Endothelial cell (in vitro differentiated cells): Measurements from ENCODE around the gene ZKSCAN1. TPM values are rescaled to one million over a fixed set of nuclear protein-coding genes. Genes with fewer than 3 reads are reported as not detected.

Experiments used
- DNase-seq: peaks from one replicate; pipeline ENCODE4 v3.0.0; 2021; ENCODE audit warnings: low spot score
- H3K27ac Mint-ChIP-seq: one replicate; pipeline ENCODE4 v1.8.0; 2021; ENCODE audit warnings: mixed read lengths, inconsistent platforms; ENCODE audit not compliant: unreplicated experiment
- H3K27me3 Mint-ChIP-seq: one replicate; pipeline ENCODE4 v1.8.0; 2021; ENCODE audit warnings: mild to moderate bottlenecking, moderate library complexity, mixed read lengths, inconsistent platforms; ENCODE audit not compliant: unreplicated experiment
- H3K36me3 Mint-ChIP-seq: one replicate; pipeline ENCODE4 v1.8.0; 2021; ENCODE audit warnings: mild to moderate bottlenecking, low read depth, mixed read lengths, inconsistent platforms; ENCODE audit not compliant: unreplicated experiment
- H3K4me1 Mint-ChIP-seq: one replicate; pipeline ENCODE4 v1.8.0; 2021; ENCODE audit warnings: mild to moderate bottlenecking, mixed read lengths, inconsistent platforms; ENCODE audit not compliant: unreplicated experiment
- H3K4me3 Mint-ChIP-seq: one replicate; pipeline ENCODE4 v1.8.0; 2021; ENCODE audit warnings: mild to moderate bottlenecking, mixed read lengths, inconsistent platforms; ENCODE audit not compliant: unreplicated experiment
- H3K9me3 Mint-ChIP-seq: one replicate; pipeline ENCODE4 v1.8.0; 2021; ENCODE audit warnings: mixed read lengths, inconsistent platforms; ENCODE audit not compliant: unreplicated experiment
- total RNA-seq: library from RNA; stranded (reverse); fragmentation: NEBNext Ultra II Directional; extraction: Animal tissue kit (Norgen Biotek cat#: 25700); gene quantifications from one replicate; pipeline ENCODE4 v1.2.1, GENCODE V29; 2021; ENCODE audit not compliant: unreplicated experiment
- TF ChIP-seq, protein P1 (sequence below): fragments of 200-600 bp; sonication (generic); IDR thresholded peaks from one replicate; pipeline ENCODE4 v1.5.0; 2021; ENCODE audit warnings: antibody characterized with exemption; ENCODE audit not compliant: unreplicated experiment

The ZKSCAN1 gene
- total RNA-seq, 1 donor from 2014 or later = 63.1 TPM

DNA sequence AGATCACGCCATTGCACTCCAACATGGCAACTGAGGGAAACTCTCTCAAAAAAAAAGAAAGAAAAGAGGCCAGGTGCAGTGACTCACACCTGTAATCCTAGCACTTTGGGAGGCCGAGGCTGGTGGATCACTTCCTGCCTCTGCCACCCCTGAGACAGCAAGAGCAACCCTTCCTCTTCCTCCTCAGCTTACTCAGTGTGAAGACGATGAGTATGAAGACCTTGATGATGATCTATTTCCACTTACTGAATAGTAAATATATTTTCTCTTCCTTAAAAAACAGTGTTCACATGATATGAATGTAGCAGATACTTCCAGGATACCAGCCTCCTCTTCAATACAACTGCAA is 2.1 kb upstream of the ZKSCAN1 start:
- DNase-seq = no peak
- peaks cover 10% of the 10 kb centered on the region for H3K27me3 Mint-ChIP-seq
- TF ChIP-seq, protein P1, sequence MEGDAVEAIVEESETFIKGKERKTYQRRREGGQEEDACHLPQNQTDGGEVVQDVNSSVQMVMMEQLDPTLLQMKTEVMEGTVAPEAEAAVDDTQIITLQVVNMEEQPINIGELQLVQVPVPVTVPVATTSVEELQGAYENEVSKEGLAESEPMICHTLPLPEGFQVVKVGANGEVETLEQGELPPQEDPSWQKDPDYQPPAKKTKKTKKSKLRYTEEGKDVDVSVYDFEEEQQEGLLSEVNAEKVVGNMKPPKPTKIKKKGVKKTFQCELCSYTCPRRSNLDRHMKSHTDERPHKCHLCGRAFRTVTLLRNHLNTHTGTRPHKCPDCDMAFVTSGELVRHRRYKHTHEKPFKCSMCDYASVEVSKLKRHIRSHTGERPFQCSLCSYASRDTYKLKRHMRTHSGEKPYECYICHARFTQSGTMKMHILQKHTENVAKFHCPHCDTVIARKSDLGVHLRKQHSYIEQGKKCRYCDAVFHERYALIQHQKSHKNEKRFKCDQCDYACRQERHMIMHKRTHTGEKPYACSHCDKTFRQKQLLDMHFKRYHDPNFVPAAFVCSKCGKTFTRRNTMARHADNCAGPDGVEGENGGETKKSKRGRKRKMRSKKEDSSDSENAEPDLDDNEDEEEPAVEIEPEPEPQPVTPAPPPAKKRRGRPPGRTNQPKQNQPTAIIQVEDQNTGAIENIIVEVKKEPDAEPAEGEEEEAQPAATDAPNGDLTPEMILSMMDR = no peak
- H3K36me3 Mint-ChIP-seq = peaks cover 10% of the 10 kb centered on the region
- no peaks in the 10 kb centered on the region for H3K9me3 Mint-ChIP-seq
- H3K4me3 Mint-ChIP-seq = no peak overlapping the region
- peaks cover 13% of the 10 kb centered on the region for H3K4me1 Mint-ChIP-seq
- no peak overlapping the region for H3K27ac Mint-ChIP-seq

DNA sequence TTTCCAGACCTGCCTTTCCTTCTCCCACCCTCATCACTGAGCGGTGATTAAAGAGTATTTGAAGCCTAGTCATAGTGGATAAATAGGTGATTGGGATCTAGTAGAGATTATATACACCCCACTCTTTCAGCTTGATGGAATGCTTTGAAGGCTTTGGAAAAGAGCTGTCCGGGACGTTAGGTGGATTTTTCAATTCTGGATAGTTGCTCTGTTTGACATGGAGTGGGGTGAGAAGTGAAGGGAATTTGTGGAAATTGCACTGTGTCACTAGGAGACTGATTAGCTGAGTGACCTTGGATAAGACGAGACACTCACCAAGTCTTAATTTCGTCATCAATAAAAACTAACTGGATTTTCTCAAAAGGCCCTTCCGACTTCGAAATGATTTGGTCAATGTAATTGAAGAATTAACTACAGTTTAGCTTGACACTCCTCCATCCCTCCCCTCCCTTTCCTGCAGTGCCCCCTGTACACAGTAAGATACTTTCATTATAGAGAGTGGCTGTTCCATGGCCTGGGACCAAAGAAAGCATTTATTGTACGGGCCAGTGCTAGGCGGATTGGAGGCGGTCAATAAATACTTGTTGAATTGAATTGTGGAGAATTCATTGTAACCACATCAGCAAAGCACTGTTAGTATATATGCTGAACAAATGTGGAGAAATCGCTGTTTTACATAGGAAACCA is 962 bp downstream of the ZKSCAN1 start:
- peaks cover 17% of the 10 kb centered on the region for H3K4me1 Mint-ChIP-seq
- peak overlapping the region; percentile 99 for H3K4me3 Mint-ChIP-seq
- H3K27me3 Mint-ChIP-seq = peaks cover 12% of the 10 kb centered on the region
- TF ChIP-seq, protein P1 = no peak
- H3K9me3 Mint-ChIP-seq = no peaks in the 10 kb centered on the region
- peaks cover 14% of the 10 kb centered on the region for H3K36me3 Mint-ChIP-seq
- H3K27ac Mint-ChIP-seq = peak overlapping the region; percentile 98
- DNase-seq = no peak

DNA sequence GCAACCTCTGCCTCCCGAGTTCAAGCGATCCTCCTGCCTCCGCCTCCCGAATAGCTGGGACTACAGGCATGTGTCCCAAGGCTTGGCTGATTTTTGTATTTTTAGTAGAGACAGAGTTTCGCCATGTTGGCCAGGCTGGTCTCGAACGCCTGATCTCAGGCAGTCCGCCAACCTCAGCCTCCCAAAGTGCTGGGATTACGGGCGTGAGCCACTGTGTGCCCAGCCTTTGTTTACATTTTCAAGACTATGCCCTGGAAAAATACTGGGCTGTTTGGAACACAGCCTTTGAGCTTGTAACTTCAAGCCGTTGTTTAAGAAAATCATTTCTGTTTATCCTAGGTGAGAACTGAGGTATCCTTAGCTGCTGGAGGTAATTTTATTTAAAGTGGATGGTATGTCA is 1.9 kb downstream of the ZKSCAN1 start:
- TF ChIP-seq, protein P1 = no peak
- H3K9me3 Mint-ChIP-seq = no peaks in the 10 kb centered on the region
- DNase-seq = no peak
- H3K27me3 Mint-ChIP-seq = peaks cover 12% of the 10 kb centered on the region
- peaks cover 17% of the 10 kb centered on the region for H3K4me1 Mint-ChIP-seq
- no peak overlapping the region for H3K4me3 Mint-ChIP-seq
- H3K27ac Mint-ChIP-seq = no peak overlapping the region
- peaks cover 16% of the 10 kb centered on the region for H3K36me3 Mint-ChIP-seq

DNA sequence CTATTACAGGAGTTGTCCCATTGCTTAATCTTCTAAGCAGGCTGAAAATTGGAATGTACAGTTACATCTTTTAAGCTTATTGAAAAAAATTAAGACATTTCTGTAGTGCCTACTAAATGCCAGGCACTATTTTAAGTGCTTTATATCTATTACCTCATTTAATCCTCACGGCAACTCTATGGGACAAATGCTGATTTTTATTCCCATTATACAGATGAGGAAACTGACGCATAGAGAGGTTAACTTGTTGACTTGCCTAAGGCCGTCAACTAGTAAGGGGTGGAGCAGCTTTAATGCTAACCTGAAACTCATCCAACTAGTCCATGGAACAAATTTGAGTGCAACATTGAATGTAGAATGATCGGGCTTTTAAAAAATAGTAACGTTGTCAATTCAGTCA is 2.5 kb downstream of the ZKSCAN1 start:
- DNase-seq = no peak
- peaks cover 17% of the 10 kb centered on the region for H3K4me1 Mint-ChIP-seq
- H3K27ac Mint-ChIP-seq = peak overlapping the region; percentile 54
- H3K27me3 Mint-ChIP-seq = peaks cover 12% of the 10 kb centered on the region
- H3K36me3 Mint-ChIP-seq = peaks cover 21% of the 10 kb centered on the region
- TF ChIP-seq, protein P1 = no peak
- no peaks in the 10 kb centered on the region for H3K9me3 Mint-ChIP-seq
- H3K4me3 Mint-ChIP-seq = peak overlapping the region; percentile 38

DNA sequence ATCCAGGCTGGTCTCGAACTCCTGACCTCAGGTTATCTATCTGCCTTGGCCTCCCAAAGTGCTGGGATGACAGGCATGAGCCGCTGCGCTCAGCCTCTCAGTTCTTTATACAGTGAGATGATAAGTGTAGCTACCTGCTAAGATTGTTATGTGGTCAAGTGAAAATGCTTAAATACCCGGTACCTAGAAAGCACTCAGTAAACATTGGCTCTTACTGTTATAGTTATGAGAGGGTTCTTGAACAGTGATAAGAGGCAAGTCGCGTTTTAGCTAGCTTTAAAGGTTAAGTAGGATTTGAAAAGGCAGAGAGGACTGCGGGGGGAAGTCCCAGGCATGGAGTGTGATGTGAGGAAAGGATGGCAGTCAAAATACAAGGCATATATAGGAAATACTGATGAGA is 4.5 kb downstream of the ZKSCAN1 start:
- H3K4me3 Mint-ChIP-seq = no peak overlapping the region
- H3K27me3 Mint-ChIP-seq = peaks cover 12% of the 10 kb centered on the region
- TF ChIP-seq, protein P1 = no peak
- DNase-seq = no peak
- peak overlapping the region; percentile 32 for H3K27ac Mint-ChIP-seq
- no peaks in the 10 kb centered on the region for H3K9me3 Mint-ChIP-seq
- peaks cover 34% of the 10 kb centered on the region for H3K36me3 Mint-ChIP-seq
- peaks cover 17% of the 10 kb centered on the region for H3K4me1 Mint-ChIP-seq
